KOPT-K1 (cell line): ENCODE results near the gene PRDM16.
"Not testable (repeated sequence)": the region's sequence is repeated elsewhere in the genome, so short reads cannot be mapped to it uniquely, and the experiment has no call there.

Experiments
- H3K27ac ChIP-seq: fragments of 200-600 bp; sonication (generic); 2 replicates; pipeline ENCODE4 v1.5.1; 2016; ENCODE audit warnings: antibody characterized with exemption, mild to moderate bottlenecking, low read depth, low read length; ENCODE audit not compliant: poor library complexity, severe bottlenecking
- H3K36me3 ChIP-seq: fragments of 200-600 bp; sonication (generic); 2 replicates; pipeline ENCODE4 v1.5.1; 2017; ENCODE audit warnings: antibody characterized with exemption, mild to moderate bottlenecking, low read length, moderate library complexity; ENCODE audit not compliant: insufficient read depth
- H3K9me3 ChIP-seq: fragments of 200-600 bp; sonication (generic); 2 replicates; pipeline ENCODE4 v1.5.1; 2017; ENCODE audit warnings: antibody characterized with exemption, low read length, mild to moderate bottlenecking; ENCODE audit not compliant: insufficient read depth, poor library complexity, severe bottlenecking

Gene PRDM16

DNA sequence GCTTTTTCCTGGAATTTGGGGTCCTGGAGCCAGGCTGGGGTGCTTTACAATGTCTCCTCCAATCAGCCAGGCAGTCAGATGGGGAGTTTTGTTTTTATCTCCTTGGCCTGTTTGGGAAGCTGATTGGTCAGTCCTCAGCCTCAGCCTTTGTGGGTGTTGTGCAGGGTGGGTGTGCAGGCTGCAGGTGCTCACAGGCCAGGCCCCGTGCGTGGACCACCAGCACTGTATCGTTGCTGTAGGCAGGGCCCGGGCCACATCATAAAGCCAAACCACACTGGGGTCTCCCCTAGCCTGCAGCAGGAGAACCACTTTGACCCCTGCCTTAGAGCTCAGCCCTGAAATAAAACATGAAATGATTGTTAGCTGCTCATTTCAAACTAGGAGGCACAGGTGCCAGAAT lies 8.6 kb downstream of the PRDM16 start:
- no peaks in the 10 kb centered on the region for H3K9me3 ChIP-seq
- no peak overlapping the region for H3K27ac ChIP-seq

DNA sequence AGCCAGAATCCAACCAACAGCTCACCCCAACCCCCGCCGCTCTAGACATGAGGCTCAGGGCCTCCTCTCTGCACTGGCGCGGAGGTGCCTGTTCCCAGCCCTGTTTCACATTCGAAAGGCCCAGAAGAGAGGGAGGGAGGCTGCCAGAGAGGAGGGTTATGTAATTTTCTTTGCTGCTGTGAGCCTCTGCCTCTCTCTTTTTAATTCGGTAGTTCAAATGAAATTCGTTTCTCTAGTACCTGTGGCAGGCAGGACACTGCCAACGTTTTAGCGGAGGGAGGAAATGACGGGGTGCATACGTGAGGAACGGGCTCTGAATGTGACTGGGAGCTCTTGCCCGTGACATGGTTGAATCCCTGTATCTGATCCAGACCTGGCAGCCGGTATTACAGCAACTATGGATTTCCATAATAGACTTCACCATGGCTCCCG lies 9.4 kb downstream of the PRDM16 start:
- Histone ChIP-seq H3K36me3 (no peaks in the 10 kb centered on the region), H3K9me3 (no peaks in the 10 kb centered on the region), H3K27ac (no peak overlapping the region)

More for the DNA sequence above, 8.6 kb downstream of the PRDM16 start:
- no peaks in the 10 kb centered on the region for H3K36me3 ChIP-seq

DNA sequence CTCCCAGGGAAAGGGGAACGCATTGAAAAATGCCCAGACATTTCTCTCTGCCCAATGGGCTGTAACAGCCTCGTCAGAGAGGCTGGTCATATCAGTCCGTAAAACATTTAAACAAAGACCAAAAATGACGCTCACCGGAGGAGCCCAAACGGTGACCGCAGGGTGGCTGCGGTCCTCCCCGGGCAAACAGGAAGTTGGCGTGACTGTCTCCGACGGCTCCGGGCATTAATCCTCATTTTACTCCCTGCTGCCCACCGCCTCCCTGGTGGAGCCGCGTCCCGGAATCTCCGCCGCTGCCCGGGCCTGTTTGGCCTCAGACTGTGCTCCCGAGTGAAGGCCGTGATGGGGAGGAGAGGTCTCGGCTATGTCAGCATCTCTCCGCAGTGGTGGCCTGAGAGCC lies 9.9 kb downstream of the PRDM16 start:
- Histone ChIP-seq H3K36me3 (no peaks in the 10 kb centered on the region), H3K27ac (no peak overlapping the region), H3K9me3 (no peaks in the 10 kb centered on the region)

DNA sequence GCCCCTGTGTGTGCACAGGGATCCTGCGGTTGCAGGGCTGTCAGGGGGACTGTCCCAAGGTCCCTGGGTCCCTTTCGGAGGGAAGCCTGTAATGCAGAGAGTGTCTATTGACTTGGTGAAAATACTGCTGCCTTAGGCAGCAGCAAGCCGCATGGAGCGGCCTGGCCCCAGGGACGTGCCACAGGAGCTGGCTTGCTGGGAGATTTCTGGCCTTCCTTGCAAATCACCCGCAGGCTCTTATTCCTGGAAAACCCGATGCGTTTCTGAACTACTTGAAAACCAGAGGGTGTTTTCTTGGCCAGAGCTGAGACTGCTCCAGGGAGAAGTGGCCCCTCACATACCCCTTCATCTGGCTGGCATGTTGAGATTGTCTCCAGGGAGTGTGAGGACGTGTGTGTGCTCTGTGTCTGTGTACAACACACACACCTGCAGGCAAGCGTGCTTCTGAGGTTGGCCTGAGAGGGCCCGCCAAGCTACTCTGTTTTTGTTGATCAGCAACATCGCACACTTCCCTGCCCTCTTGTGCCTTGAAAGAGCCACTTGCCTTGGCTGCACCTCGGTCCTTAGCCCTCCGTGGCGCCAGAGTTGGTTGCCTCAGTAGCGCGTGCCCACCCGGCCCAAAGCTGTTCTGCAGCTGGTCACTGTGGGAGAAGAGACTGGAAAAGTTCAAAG lies 10.5 kb downstream of the PRDM16 start:
- Histone ChIP-seq H3K9me3 (no peaks in the 10 kb centered on the region), H3K36me3 (no peaks in the 10 kb centered on the region), H3K27ac (no peak overlapping the region)

DNA sequence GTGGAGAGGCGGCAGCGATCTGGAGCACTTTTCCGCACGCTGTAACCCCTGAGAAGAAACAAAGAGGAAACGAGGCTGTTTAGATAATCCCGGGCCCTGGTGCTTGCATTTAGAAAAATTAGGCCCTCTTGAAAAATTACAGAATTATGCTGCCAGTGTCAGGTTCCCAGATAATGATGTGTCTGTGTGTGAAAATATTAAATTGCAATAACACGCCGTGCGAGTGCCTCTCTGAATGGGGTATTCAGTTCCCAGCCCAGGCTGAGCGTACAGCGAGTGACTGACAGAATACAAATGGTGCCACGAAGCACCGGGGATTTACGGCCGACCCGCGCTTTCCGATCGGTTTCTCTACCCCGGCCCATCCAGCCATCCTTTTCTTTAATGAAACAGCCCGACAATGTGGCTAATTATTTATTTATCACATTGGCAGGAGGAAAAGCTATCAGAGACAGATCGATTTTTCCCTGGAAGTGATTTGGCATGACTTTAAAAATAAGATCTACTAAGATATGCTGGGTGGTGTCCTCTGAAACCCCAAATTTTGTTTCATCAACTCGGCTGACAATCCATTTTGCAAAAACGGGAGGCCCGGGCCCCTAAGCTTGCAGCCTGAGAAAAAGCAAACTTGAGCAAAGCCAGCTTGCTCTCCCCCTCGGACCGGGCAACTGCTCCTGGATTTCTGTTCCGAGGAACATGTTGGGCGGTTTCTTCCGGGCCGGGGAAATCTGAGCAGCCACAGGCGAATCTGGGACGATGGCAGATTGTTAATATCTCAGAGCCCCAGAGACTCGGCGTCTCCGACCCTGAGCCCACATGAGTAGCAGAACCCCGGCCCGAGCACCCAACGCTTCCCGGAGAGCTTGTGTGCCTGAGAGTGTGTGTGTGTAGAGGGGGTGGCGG lies 11.3 kb downstream of the PRDM16 start:
- Histone ChIP-seq H3K27ac (no peak overlapping the region), H3K9me3 (no peaks in the 10 kb centered on the region), H3K36me3 (no peaks in the 10 kb centered on the region)

DNA sequence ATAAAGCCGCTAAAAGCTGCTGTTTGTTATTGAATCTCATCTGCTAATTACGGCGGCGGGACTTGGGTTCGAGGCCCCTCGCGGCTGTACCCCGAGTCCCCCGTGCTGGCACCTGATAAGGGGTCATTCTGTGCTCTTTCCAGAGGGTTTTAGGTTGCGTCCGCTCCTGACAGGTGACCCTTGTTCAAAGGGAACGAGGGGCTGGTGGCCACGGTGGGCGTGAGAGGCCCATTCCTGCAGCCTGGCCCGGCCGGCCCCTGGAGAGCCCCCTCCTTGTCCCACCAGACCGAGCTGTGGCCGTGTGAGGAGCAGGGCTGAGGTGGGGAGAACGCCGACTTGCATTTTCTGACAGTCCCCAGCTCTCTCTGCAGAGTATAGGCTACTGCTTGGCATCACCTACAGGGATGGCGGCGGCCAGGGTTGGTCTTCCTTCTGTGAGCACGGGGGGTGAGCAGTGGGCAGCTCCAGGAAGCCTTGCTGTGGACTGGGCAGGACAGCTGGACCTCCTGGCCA lies 12.2 kb downstream of the PRDM16 start:
- Histone ChIP-seq H3K27ac (no peak overlapping the region), H3K36me3 (no peaks in the 10 kb centered on the region), H3K9me3 (no peaks in the 10 kb centered on the region)

DNA sequence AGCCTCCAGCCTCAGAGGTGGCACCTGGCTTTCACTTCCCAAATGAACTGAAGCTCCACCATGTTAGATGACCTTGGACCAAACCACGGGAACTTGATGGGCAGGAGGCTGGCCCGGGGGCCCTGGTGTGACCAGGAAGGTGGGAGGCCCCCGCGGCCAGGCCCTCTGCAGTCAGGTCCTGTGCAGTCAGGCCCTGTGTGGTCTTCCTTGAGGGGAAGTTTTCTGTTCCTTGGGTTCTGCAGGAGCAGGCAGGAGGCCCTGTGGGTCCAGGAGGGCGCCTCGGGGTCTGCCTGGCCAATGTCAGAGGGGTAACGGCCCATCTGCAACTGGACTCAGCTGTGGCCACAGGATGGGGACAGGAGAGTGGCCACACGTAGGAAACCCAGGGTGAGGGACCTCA lies 13.0 kb downstream of the PRDM16 start:
- H3K36me3 ChIP-seq = no peaks in the 10 kb centered on the region

DNA sequence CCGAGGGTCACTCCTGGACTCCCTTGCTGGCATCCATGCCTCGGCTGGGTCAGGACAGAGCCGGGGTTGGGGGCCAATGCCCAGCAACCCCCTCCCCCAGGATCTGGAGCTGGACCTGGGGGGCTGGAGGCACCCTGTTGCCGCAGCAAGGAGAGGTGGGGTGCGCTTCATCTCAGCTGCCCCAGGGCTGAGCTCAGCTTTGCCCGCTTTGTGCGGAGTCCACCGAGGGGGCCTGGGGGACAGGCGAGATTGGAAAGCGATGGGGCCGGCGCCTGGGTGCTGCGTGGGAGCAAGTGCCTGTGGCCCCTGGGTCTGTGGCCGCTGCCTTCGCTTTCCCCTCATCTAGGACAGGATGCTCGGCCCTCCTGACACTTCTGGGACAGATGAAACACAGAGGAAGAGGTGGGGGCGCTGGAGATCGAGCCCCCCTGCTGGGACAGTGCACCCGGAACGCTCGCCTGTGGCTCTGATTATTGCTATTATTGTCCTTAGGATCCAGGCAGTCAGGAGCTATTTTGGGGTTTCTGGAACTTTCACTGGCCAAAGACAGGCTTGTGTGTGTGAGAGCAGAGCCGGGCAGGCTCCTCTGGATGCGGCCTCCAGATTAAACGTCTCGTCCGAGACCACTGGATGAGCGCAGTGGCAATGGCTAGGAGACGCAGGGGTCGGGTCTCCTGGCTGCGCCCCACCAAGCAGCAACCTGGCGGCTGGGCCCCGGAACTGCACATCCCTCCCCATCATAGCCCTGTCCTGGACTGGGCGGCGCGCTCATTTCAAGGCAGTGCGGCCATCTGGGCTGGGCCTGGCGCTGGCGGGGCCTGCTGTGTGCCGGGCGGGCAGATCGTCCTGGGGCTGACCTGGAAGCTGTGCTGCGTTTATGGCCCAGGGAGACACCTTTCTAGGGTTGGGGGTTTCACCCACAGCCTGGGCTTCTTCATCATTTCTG lies 13.8 kb downstream of the PRDM16 start:
- Histone ChIP-seq H3K36me3 (no peaks in the 10 kb centered on the region), H3K27ac (no peak overlapping the region), H3K9me3 (no peaks in the 10 kb centered on the region)

More for the DNA sequence above, 13.0 kb downstream of the PRDM16 start:
- Histone ChIP-seq H3K27ac (no peak overlapping the region), H3K9me3 (no peaks in the 10 kb centered on the region)

DNA sequence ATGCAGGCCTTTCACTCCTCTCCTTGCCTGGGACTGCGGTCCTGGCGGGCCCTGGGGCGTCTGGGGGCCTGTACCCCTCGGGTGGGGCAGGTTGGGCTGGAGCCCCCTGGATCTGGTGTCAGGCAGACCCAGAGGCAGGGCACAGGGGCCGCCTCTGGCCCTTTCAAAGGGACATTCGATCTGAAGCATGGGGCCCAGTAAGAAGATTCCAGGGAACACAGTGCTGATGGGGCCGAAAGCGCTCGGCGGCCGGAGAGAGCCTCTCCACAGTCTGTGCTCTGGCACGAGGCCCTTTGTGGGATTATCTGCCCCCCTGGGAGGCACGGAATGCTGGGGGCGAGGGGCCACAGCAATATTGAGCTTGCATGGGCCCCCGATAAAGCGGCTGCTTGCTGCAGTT lies 15.2 kb downstream of the PRDM16 start:
- H3K36me3 ChIP-seq = no peaks in the 10 kb centered on the region
- no peaks in the 10 kb centered on the region for H3K9me3 ChIP-seq
- no peak overlapping the region for H3K27ac ChIP-seq

DNA sequence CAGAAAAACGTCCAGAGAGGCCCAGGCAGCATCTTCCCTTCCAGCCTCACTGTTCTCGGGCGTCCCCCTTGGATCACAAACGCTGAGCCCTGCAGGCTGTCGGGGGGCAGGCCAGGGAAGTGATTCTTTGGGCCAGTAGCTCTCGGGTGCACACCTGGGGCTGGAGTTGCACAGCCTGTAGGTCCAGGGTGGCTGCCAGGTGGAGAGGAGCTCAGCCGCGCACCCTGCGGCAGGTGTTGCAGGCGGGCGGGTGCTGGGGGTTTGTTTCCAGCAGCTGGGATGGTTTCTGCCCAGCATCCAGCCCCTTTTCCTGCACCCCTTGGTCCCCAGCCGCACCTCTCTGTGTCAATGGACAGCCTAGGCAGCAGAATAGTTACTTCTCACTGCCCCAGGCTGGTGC lies 15.7 kb downstream of the PRDM16 start:
- no peak overlapping the region for H3K27ac ChIP-seq
- H3K36me3 ChIP-seq = no peaks in the 10 kb centered on the region
- no peaks in the 10 kb centered on the region for H3K9me3 ChIP-seq

DNA sequence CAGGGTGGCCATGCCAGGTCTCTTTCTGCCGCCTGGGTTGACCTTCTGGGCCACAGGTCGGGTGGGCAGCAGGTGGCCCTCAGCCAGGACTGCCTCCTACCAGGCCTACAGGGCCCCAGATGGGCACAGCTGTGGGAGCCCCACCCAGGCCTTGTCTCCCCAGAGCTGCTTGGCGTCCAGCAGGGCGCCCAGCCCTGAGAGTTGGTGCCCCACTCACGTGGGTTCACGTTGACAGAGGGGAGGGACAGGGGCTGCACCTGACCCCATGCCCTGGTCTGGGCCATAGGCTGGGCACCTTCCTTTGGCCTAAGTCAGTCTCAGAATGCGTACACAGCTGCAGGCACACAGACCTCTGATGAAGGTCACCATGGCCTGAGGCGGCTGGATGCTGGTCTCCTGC lies 16.7 kb downstream of the PRDM16 start:
- Histone ChIP-seq H3K36me3 (no peaks in the 10 kb centered on the region), H3K27ac (no peak overlapping the region), H3K9me3 (no peaks in the 10 kb centered on the region)

DNA sequence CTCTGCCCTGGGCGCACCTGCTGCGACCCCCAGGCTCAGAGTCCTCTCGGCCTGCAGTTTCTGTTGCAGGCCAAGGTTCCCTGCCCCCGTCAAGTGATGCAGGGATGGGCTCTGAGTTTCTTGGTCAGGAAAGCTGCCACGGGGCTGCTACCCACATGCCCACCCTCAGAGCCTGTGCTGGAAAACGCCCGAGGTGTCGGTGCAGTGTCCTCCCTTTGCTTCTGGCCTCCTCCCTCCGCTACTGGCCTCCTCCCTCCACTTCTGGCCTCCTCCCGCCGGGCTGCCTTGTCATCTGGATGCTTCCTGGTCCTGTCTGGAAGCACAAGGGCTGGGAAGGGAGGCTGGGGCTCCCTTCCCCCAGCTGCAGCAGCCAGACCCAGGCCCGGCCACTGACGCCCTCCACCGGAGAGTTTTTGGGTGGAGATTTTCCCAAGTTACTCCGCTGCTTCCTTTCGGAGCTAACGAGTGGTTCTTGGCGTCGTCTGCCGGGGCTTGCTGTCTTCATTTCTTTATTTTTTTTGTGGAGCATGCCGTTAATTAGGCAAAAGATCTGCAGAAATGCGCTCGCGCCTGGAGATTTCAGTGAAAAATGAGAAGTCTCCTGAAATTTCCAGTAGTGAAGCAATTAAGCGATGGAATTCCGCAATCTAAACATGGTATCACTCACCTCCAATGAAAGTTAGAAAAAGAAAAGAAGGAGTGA lies 17.4 kb downstream of the PRDM16 start:
- Histone ChIP-seq H3K27ac (no peak overlapping the region), H3K36me3 (no peaks in the 10 kb centered on the region), H3K9me3 (no peaks in the 10 kb centered on the region)

DNA sequence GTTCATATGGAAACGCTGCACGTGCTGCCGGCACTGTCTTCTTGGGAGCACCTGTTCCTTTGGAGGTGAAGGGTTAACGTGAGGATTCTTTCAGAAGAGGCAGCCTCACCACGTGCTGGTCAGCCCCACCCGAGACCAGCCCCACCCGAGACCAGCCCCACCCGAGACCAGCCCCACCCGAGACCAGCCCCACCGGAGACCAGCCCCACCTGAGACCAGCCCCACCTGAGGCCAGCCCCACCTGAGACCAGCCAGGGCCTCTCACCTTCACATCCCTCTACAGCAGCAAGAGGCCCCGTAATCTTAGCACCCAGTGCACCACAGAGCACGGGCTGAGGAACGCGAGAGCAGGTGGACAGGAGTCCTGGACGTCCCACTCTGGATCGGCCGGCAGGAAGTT lies 18.0 kb downstream of the PRDM16 start:
- Histone ChIP-seq H3K27ac (no peak overlapping the region), H3K9me3 (no peaks in the 10 kb centered on the region)

DNA sequence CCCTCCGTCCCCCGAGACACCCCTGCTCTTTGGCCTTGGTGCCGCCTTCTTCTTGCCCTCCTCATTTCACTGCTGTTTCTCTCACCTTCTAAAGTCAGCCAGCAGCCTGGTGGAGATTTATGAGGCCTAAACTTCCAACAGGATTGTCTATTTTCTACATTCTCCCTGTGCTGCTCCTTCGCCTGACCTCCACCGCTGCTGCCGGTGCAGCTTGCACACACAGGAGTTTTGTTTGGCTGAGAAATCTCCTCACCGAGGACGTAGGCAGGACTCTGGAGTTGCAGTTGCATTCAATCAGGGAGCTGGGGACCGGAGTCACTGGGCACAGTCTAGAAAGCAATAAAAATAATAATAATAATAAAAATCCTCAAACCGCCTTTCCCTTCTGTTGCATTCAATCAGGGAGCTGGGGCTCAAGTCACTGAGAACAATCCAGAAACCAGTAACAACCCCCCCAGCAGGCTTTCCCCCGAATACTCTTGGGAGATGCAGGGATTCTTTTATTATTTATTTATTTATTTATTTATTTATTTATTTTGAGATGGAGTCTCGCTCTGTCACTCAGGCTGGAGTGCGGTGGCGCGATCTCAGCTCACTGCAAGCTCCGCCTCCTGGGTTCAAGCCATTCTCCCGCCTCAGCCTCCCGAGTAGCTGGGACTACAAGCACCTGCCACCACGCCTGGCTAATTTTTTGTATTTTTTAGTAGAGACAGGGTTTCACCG lies 19.1 kb downstream of the PRDM16 start:
- H3K27ac ChIP-seq, H3K36me3 ChIP-seq, H3K9me3 ChIP-seq: not testable (repeated sequence)

More for the DNA sequence above, 18.0 kb downstream of the PRDM16 start:
- H3K36me3 ChIP-seq = no peaks in the 10 kb centered on the region
